GM18861 (cell line): ENCODE data around the gene CAPN2.
"Not testable (repeated sequence)": the region's sequence is repeated elsewhere in the genome, so short reads cannot be mapped to it uniquely, and the experiment has no call there.

Source experiments
- ATAC-seq: cut with Tn5 transposase; IDR thresholded peaks from one replicate; pipeline ENCODE4 v1.9.1; 2021; ENCODE audit not compliant: unreplicated experiment

CAPN2 gene

DNA sequence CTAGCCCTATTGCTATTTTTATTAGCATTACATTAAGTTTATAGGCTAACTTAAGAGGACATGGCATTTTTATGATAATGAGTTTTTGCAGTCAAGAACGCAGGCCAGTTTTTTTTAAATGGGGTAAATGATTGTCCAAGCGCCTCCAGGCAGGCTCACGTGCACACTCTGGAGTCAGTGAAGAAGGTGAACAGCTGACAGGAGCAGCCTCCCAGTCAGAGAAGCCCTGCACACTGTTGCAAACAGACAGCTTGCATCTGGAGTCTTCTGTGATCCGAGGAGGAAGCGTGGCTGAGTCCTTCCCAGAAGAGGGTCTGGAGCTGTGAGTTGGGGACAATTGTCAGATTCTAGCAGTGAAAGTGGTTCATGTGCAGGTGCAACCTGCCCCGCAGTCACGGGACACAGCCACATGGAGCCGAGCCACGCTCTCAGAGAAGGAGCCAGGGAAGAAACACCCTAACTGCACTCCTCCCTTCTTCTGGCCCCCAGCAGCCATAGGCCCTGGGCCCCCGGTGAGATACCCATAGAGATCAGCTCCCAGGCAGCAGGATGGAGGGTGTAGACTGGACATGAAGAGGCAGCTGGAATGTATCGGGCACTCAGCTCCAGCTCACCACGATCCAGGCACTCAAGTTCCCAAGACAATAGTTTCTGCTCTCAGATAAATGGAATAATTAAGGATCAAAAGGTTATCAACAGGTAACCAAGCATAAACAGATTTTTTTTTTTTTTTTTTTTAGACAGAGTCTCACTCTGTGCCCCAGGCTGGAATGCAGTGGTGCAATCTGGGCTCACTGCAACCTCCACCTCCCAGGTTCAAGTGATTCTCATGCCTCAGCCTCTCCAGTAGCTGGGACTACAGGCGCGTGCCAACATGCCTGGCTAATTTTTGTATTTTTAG, 26.4 kb downstream of the CAPN2 start:
- no peak for ATAC-seq

DNA sequence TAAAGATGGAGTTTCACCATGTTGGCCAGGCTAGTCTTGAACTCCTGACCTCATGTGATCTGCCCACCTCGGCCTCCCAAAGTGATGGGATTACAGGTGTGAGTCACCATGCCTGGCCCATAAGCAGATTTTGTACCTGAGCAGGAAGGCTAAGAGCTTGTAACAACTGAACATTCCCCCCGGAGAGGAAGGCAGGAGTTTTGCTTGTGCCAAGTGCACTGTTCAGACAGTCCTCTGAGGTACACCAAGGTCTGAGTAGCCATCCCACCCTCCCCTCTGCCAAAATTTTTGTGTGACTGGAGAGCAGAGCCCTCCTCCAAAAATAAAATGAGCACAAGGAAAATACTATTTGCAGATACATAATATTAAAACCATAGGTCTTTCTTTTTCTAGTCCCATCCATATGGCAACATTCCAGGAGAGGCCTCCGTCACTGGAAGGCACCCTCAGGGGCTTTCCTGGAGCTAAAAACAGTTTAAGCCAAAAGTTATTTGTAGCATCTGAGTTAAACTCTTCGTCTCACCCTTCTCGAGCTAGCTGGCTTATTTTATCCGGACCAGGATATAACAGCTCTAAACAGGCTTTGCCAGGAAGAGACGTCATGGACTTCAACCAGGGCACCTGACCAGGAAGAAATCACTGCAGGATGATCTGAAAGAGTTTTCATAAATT, 27.2 kb downstream of the CAPN2 start:
- no peak for ATAC-seq

DNA sequence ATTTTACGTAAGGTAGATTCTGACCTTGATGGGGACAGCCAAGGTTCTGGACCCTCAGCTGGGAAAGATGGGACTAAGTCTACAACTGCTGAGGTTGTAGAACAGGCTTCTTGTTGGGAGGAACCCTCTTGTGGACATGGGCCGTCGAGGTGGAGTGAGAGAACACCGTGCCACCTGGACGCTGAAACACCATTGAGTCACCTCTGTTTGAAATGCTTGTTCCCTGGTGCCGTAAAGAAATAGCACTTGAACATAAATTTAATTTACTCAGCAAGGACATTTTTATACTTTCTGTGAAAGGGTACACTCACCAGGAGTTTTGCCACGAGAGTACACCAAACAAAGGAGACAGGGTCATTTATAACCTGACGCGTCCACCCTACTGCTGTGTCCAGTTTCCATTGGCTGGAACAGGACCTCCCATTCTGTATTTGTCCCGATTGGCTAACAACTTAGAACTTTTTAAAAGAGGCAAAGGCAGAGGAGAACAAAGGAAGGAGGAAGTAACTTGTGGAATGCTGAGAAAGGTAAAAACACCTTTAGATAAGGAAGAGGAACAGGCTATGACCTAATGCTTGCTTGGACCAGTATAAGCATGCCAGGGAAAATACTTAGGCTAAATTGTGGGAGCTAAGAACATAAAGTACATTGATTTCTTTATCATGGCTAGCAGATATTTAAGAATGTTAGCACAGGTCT, 27.8 kb downstream of the CAPN2 start:
- not testable (repeated sequence) for ATAC-seq

DNA sequence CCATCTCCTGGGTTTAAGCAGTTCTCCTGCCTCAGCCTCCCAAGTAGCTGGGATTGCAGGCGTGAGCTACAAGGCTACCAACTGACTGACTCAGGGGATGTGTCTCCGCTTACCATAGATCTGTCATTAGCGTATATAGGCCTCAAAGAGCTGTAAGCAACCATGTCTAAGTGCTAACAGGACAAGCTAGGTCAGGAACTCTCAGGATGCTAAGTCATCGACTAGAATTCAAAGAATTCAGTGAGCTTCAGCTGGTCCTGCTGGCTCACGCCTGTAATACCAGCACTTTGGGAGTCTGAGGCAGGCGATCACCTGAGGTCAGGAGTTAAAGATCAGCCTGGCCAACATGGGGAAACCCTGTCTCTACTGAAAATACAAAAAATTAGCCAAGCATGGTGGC, 29.5 kb downstream of the CAPN2 start:
- ATAC-seq, result no peak

- ATAC-seq, result no peak
Measured at GRCh38 chr1:223742856-223743517, 30.6 kb downstream of the CAPN2 start.

- no peak for ATAC-seq
Measured at GRCh38 chr1:223745731-223746130, 33.4 kb downstream of the CAPN2 start.

DNA sequence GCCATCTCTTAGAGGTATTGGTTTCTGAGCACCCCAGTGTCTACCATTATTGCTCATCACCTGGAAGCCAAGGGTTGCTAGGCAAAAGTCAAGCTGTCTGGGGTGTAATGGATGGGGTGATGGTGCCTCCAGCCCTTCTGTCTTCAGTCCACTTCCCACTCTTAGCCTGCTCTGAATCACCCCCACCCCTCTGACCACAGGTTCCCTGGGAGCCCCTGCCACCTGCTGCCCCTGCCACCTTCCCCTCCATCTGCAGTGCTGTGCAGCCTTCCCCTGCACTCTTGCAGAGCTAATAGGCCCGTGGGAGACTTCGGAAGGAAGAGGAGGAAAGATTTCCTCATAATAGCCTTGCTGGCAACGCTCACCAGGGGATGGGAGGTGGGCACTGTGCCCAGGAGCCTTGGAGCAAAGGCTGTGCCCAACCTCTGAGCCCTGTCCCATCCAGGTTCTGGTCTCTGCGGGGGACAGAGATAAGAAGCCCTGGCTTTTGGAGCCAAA, 35.5 kb downstream of the CAPN2 start:
- ATAC-seq, result no peak

DNA sequence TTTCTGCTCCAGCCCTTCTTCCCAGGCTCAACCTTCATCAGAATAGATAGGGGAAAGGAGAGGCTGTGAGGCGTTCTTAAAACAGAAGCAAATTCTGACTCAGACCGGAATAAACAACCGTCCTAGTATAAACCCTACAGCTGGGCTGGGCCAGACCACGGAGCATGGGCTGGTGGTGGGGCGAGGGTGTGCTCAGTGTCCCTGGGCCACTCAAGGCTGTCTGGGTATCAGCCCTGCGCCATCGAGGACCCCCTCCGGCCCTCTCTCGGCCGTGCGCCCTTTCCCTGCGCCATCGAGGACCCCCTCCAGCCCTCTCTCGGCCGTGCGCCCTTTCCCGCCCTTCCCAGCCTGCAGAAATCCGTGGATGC, 36.0 kb downstream of the CAPN2 start:
- ATAC-seq, result peak; percentile 53

- ATAC-seq, result no peak
Measured at GRCh38 chr1:223748773-223749733, 36.7 kb downstream of the CAPN2 start.

DNA sequence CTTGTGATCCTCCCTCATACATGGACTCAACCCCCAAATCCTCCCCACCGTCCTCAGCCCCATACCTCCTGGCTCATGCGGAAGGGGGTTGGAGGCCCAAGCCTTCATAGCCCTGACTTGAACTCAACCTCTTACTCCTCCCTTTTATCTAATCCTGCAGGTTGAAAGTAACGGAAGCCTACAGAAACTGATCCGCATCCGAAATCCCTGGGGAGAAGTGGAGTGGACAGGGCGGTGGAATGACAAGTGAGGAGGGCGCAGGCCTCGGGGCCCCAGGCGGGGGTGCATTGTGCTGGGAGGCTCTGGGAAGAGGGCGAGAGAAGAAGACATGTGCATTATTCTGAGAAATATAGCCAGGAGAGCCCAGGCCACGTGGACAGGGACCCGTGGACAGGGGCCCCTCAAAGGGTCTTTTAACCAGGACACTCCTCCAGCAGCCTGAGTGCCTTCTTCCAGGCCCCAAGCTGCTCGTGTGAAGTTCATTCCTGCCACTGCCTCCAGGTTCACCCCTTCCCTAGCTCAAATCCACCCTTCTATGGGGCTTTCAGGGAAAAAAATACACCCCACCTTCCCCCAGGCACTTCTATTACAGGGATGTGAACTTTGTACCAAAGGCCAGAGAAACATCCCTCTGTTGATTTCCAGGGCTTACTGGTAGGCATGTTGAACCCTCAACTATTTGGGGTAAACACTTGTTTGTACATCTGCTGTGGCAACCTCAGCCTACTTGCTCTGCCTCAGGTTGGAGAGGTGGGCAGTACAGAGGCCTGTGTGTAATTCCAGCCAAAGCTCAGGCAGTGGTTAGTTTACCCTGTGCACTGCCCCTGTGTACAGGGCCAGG, 38.6 kb downstream of the CAPN2 start:
- ATAC-seq, result no peak

DNA sequence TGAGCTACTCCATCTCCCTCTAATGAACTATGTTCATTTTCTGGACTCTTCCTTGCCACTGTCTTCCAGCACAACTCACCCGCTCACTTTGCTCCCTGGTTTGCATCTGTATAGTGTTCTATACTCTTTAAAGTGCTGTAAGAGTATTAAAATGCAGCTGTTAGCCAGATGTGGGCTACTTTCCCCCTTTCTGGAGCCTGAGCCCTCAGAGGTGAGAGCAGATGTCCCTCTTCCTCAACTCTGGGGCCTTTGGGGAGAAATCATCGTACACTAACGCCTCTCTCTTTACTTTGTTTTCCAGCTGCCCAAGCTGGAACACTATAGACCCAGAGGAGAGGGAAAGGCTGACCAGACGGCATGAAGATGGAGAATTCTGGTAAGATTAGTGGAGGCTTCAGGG, 39.4 kb downstream of the CAPN2 start:
- no peak for ATAC-seq

DNA sequence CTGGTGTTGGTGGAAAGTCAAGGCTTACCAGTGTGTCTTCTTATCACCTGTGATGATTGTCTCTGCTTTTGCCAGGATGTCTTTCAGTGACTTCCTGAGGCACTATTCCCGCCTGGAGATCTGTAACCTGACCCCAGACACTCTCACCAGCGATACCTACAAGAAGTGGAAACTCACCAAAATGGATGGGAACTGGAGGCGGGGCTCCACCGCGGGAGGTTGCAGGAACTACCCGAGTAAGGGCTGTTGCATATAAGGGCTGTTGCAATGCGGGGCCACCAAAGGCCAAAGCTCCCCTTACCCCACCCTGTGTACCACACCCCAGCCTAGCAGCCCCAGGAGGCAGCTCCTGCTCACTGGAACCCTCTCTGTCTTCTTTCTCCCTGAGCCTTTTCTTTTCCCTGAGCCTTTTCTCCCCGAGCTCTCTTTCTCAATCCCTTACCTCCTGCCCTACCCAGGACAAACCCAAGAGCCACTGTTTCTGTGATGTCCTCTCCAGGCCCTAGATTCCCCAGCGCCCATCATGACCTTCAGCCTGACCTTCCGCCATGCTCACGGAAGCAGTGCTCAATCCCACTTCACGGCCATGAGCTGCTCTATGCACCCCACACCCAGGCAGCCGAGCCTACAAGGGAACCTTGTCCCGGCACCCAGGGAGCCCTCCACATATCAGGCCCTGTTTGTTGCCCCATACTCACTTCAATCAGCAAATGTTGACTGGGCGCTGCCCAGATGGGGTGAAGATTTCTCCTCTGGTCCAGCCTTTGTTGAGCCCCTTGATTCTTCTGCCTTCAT, 40.6 kb downstream of the CAPN2 start:
- ATAC-seq, result no peak

GRCh38 chr1:223754681-223755431, 42.5 kb downstream of the CAPN2 start:
- ATAC-seq, result no peak

DNA sequence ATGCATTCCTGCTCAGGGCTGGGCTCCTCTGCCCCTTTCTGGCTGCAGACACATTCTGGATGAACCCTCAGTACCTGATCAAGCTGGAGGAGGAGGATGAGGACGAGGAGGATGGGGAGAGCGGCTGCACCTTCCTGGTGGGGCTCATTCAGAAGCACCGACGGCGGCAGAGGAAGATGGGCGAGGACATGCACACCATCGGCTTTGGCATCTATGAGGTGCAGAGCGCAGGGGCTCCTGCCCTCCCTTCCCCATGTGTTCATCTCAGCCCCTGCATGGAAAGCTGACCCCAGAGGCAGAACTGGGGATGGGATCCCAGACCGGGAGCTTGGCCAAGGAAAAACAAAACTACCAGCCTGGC, 43.1 kb downstream of the CAPN2 start:
- ATAC-seq, result no peak

DNA sequence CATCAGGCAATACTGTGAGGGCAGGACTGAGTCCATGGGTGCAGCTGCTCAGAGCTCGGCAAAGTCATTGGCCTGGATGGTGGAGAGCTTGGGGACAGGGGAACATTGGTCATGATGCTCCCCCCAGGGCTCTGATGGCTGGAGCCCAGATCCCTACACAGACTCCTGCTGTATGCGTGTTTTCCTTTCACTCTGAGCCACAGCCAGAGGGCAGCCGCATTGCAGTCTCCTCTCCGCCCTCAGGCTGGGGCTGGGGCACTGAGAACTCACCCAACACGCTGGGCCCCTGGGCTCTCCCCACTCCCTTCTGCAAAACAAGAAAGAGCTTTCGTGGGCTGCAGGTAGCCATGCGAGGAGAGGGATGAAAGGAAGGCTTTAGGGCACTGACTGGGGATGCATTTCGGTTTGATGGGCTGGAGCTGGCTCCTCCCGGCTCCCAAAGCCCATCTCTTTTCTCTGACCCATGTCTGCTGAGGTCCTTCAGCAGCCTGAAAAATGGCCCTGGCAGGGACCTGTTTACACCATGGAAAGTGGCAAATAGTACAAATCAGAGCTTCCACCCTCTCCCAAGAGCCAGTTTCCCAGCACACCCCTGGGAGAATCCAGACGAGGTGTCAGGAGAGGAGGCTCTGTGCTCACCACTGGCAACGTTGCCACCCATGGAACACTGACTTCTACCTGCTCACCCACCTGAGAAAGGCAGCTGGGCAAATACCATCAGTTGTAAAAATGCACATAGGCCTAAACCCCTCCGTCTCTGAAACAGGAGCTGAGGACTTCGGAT, 43.8 kb downstream of the CAPN2 start:
- ATAC-seq, result no peak

GRCh38 chr1:223756806-223757700, 44.7 kb downstream of the CAPN2 start:
- ATAC-seq, result no peak
